Measurements from ENCODE around the gene DPEP1. TPM values are rescaled to one million over a fixed set of nuclear protein-coding genes. Genes with fewer than 3 reads are reported as not detected.
"Not testable (repeated sequence)": the region's sequence is repeated elsewhere in the genome, so short reads cannot be mapped to it uniquely, and the experiment has no call there.

Gene DPEP1
- total RNA-seq, 4 donors from 2014 or later, result 1.3 to 4.0 (median 1.4) TPM; not detected in 1

- H3K9me3 ChIP-seq, result no peaks in the 10 kb centered on the region
- H3K36me3 ChIP-seq, result no peaks in the 10 kb centered on the region
- H3K27ac ChIP-seq, result no peak overlapping the region
- TF ChIP-seq POLR2A (IDR thresholded peaks at IDR 0.05) (no peak), POLR2AphosphoS5 (IDR thresholded peaks at IDR 0.05) (peak in 1 of 3 donors; percentile 25)
- in situ Hi-C loops (cut with MboI; ENCODE audit: low pct_ligation_motif_present in 1 of 4, low pct_unique_long_range_greater_than_20kb in 1 of 4, low sequenced_read_pairs in 3 of 4), result no loop called here
- H3K27me3 ChIP-seq, result peaks cover 36% of the 10 kb centered on the region
- intact Hi-C loops (cut with DNase I; ENCODE audit: low total_unique reads), result no loop called here
- WGBS, 2 donors (ENCODE audit: low coverage in 1 of 2), result 73% methylated on average over 14 of the region's 17 CpGs; no CpG with 5 or more reads in 1 of the 2 donors
- peak; percentile 70 for DNase-seq
- H3K4me1 ChIP-seq, result peaks cover 0 to 11% (median 7%) of the 10 kb centered on the region in 4 donors
- H3K4me3 ChIP-seq, result no peak overlapping the region
These were observed 16.6 kb downstream of the DPEP1 start for GRCh38 chr16:89629827-89630610.

GRCh38 chr16:89633064-89633631 lies 19.7 kb downstream of the DPEP1 start:
- Histone ChIP-seq H3K27ac (no peak overlapping the region), H3K4me1 (peaks cover 0 to 11% (median 7%) of the 10 kb centered on the region in 4 donors), H3K27me3 (peaks cover 28% of the 10 kb centered on the region), H3K36me3 (no peaks in the 10 kb centered on the region), H3K9me3 (no peaks in the 10 kb centered on the region), H3K4me3 (no peak overlapping the region)
- DNase-seq, result peak; percentile 40
- 57 to 67% methylated on average over 3 to 17 of the region's 19 CpGs for WGBS, 2 donors (ENCODE audit: low coverage in 1 of 2)
- intact Hi-C loops (cut with DNase I; ENCODE audit: low total_unique reads), result no loop called here
- TF ChIP-seq EP300 (IDR thresholded peaks at IDR 0.05; ENCODE audit: low read depth) (no peak), POLR2AphosphoS5 (IDR thresholded peaks at IDR 0.05) (no peak), POLR2A (IDR thresholded peaks at IDR 0.05) (no peak)
- TF ChIP-seq, protein P1, sequence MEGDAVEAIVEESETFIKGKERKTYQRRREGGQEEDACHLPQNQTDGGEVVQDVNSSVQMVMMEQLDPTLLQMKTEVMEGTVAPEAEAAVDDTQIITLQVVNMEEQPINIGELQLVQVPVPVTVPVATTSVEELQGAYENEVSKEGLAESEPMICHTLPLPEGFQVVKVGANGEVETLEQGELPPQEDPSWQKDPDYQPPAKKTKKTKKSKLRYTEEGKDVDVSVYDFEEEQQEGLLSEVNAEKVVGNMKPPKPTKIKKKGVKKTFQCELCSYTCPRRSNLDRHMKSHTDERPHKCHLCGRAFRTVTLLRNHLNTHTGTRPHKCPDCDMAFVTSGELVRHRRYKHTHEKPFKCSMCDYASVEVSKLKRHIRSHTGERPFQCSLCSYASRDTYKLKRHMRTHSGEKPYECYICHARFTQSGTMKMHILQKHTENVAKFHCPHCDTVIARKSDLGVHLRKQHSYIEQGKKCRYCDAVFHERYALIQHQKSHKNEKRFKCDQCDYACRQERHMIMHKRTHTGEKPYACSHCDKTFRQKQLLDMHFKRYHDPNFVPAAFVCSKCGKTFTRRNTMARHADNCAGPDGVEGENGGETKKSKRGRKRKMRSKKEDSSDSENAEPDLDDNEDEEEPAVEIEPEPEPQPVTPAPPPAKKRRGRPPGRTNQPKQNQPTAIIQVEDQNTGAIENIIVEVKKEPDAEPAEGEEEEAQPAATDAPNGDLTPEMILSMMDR (IDR thresholded peaks at IDR 0.05), result no peak
- in situ Hi-C loops (cut with MboI; ENCODE audit: low pct_ligation_motif_present in 1 of 4, low pct_unique_long_range_greater_than_20kb in 1 of 4, low sequenced_read_pairs in 3 of 4), result no loop called here

DNA sequence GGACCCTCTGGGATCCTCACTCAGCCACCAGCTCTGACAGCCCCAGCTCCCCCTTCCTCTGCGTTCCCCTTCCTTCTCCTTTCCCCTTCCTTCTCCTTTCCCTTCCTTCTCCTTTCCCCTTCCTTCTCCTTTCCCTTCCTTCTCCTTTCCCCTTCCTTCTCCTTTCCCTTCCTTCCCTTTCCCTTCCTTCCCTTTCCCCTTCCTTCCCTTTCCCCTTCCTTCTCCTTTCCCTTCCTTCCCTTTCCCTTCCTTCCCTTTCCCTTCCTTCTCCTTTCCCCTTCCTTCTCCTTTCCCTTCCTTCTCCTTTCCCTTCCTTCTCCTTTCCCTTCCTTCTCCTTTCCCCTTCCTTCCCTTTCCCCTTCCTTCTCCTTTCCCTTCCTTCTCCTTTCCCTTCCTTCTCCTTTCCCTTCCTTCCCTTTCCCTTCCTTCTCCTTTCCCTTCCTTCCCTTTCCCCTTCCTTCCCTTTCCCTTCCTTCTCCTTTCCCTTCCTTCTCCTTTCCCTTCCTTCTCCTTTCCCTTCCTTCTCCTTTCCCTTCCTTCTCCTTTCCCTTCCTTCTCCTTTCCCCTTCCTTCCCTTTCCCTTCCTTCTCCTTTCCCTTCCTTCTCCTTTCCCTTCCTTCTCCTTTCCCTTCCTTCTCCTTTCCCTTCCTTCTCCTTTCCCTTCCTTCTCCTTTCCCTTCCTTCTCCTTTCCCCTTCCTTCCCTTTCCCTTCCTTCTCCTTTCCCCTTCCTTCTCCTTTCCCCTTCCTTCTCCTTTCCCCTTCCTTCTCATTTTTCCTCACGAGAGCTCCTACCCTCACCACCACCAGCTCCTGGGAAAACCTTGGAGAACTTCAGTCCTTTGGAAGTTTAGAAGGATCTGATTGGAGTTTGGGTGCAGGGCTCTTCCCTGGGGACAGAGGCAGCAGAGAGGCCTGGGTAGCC lies 21.3 kb downstream of the DPEP1 start:
- intact Hi-C loops (cut with DNase I; ENCODE audit: low total_unique reads); in situ Hi-C loops (cut with MboI; ENCODE audit: low pct_ligation_motif_present in 1 of 4, low pct_unique_long_range_greater_than_20kb in 1 of 4, low sequenced_read_pairs in 3 of 4); DNase-seq; H3K9me3 ChIP-seq; H3K27ac ChIP-seq; H3K36me3 ChIP-seq; H3K4me3 ChIP-seq: not testable (repeated sequence)
- H3K27me3 ChIP-seq, result peaks cover 28% of the 10 kb centered on the region
- 78 to 88% methylated on average over 1 to 2 of the region's 2 CpGs for WGBS, 2 donors (ENCODE audit: low coverage in 1 of 2)
- peaks cover 0 to 11% (median 7%) of the 10 kb centered on the region in 4 donors for H3K4me1 ChIP-seq

- no peaks in the 10 kb centered on the region for H3K9me3 ChIP-seq
- peaks cover 0 to 18% (median 14%) of the 10 kb centered on the region in 4 donors for H3K4me1 ChIP-seq
- 81% methylated on average over 10 of the region's 12 CpGs; no CpG with 5 or more reads in 1 of the 2 donors for WGBS, 2 donors (ENCODE audit: low coverage in 1 of 2)
- peaks cover 32% of the 10 kb centered on the region for H3K27me3 ChIP-seq
- intact Hi-C loops (cut with DNase I; ENCODE audit: low total_unique reads) (no loop called here), in situ Hi-C loops (cut with MboI; ENCODE audit: low pct_ligation_motif_present in 1 of 4, low pct_unique_long_range_greater_than_20kb in 1 of 4, low sequenced_read_pairs in 3 of 4) (no loop called here)
- no peak for TF ChIP-seq EP300 (IDR thresholded peaks at IDR 0.05; ENCODE audit: low read depth)
- no peaks in the 10 kb centered on the region for H3K36me3 ChIP-seq
- H3K27ac ChIP-seq, result no peak overlapping the region
- H3K4me3 ChIP-seq, result no peak overlapping the region
- no peak for DNase-seq
These were observed 23.2 kb downstream of the DPEP1 start for GRCh38 chr16:89636663-89637062.

- in situ Hi-C loops (cut with MboI; ENCODE audit: low pct_ligation_motif_present in 1 of 4, low pct_unique_long_range_greater_than_20kb in 1 of 4, low sequenced_read_pairs in 3 of 4) (no loop called here), intact Hi-C loops (cut with DNase I; ENCODE audit: low total_unique reads) (no loop called here)
- H3K27ac ChIP-seq, result no peak overlapping the region
- no peaks in the 10 kb centered on the region for H3K36me3 ChIP-seq
- H3K27me3 ChIP-seq, result peaks cover 25% of the 10 kb centered on the region
- no peak for DNase-seq
- no peak overlapping the region for H3K4me3 ChIP-seq
- H3K9me3 ChIP-seq, result no peaks in the 10 kb centered on the region
- TF ChIP-seq POLR2A (IDR thresholded peaks at IDR 0.05) (no peak), POLR2AphosphoS5 (IDR thresholded peaks at IDR 0.05) (no peak)
- TF ChIP-seq, protein P1 (IDR thresholded peaks at IDR 0.05), result no peak
- peaks cover 0 to 17% (median 11%) of the 10 kb centered on the region in 4 donors for H3K4me1 ChIP-seq
- 70 to 80% methylated on average over 2 to 10 of the region's 10 CpGs for WGBS, 2 donors (ENCODE audit: low coverage in 1 of 2)
These were observed 23.9 kb downstream of the DPEP1 start for GRCh38 chr16:89637379-89637778.

Data from transverse colon (tissue), 4 donors.